Thymus (tissue), 11 donors: ENCODE measurements around the gene ARL14. TPM values are rescaled to one million over a fixed set of nuclear protein-coding genes. Genes with fewer than 3 reads are reported as not detected.
"Not testable (repeated sequence)": the region's sequence is repeated elsewhere in the genome, so short reads cannot be mapped to it uniquely, and the experiment has no call there.

Source experiments
- DNase-seq, 9 donors: peaks; one replicate each; pipeline ENCODE4 v3.0.0-alpha.2; 2013; ENCODE audit warnings: low spot score in 9 of 9, low read depth in 6 of 9, missing footprints in 1 of 9
- H3K27ac ChIP-seq, 2 donors: one replicate each; pipeline ENCODE4 v1.5.1; 2013; ENCODE audit warnings: control low read depth in 1 of 2, low read depth in 1 of 2, low read length in 1 of 2, mild to moderate bottlenecking in 1 of 2, moderate library complexity in 1 of 2
- H3K27me3 ChIP-seq, 2 donors: one replicate each; pipeline ENCODE4 v1.5.1; 2013; ENCODE audit warnings: low read length in 1 of 2; ENCODE audit not compliant: control insufficient read depth in 2 of 2, insufficient read depth in 1 of 2
- H3K36me3 ChIP-seq, 2 donors: one replicate each; pipeline ENCODE4 v1.5.1; 2013; ENCODE audit warnings: low read length in 1 of 2, mild to moderate bottlenecking in 1 of 2, moderate library complexity in 1 of 2; ENCODE audit not compliant: control insufficient read depth in 2 of 2, insufficient read depth in 2 of 2
- H3K4me1 ChIP-seq, 2 donors: one replicate each; pipeline ENCODE4 v1.5.1; 2013; ENCODE audit warnings: low read length in 2 of 2; ENCODE audit not compliant: control insufficient read depth in 2 of 2, insufficient read depth in 2 of 2
- H3K4me3 ChIP-seq, 2 donors: one replicate each; pipeline ENCODE4 v1.5.1; 2013; ENCODE audit warnings: low read length in 2 of 2, control low read depth in 1 of 2, mild to moderate bottlenecking in 1 of 2
- H3K9me3 ChIP-seq, 2 donors: one replicate each; pipeline ENCODE4 v1.5.1; 2013; ENCODE audit warnings: low read length in 1 of 2, mild to moderate bottlenecking in 1 of 2; ENCODE audit not compliant: control insufficient read depth in 2 of 2, insufficient read depth in 1 of 2
- WGBS: extraction: QIAGEN DNeasy Blood & Tissue Kit; methylation state at CpG from one replicate; pipeline ENCODE4 v1.1.7; 2013; 5-methylcytosine and 5-hydroxymethylcytosine counted together
- polyA plus RNA-seq: library from polyadenylated mRNA; stranded (reverse); fragments of 200-250 nt; gene quantifications from one replicate; pipeline ENCODE4 v1.2.3, GENCODE V29; 2013
- total RNA-seq: library from RNA; stranded (reverse); fragments of 120-200 nt; gene quantifications from one replicate; pipeline ENCODE4 v1.2.4, GENCODE V29; 2013
- donor health status: healthy.

The ARL14 gene
- total and polyA plus RNA-seq, 2 donors: 1.1 to 4.8 TPM

DNA sequence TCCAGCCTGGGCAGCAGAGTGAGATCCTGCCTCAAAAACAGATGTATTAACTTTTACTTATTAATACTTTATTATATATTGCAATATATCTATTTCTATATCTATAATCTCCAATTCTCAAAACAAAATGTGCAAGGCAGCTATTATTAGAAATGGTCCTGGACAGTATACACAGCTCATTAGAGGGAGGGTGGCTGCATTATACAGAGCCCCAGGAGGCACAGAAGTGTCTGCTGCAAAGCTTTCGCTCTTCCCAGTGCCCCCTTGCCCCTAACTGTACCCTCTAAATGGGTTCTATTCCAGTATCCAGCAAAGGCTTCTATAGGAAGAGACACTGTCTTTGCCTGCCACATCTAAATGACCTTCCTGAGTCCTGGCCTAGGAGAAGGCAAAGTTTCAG lies 24.5 kb downstream of the ARL14 start:
- H3K27ac ChIP-seq: no peak overlapping the region
- no peaks in the 10 kb centered on the region for H3K9me3 ChIP-seq
- H3K36me3 ChIP-seq: no peaks in the 10 kb centered on the region
- no peak overlapping the region for H3K4me3 ChIP-seq
- H3K4me1 ChIP-seq: no peaks in the 10 kb centered on the region
- WGBS: 94% methylated on average over 1 of the region's 1 CpG
- H3K27me3 ChIP-seq: no peaks in the 10 kb centered on the region
- DNase-seq: no peak

DNA sequence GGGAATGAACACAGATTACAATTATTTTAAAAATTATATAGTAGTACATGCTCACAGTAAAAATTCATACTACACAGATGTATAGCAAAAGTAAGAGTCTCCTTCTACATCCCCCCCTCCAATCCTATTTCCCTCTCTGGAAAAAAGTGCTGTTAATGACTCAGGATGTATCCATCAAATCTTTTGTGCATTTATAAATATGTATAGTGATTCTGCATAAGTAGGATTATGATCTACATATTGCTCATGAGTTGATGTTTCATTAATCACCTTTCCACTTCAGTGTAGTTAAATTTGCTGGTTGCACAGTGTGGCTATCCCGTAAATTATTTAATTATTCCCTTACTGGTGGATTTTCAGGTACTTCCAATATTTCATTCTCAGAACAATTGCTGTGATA lies 25.3 kb downstream of the ARL14 start:
- H3K27ac ChIP-seq: no peak overlapping the region
- H3K9me3 ChIP-seq: no peaks in the 10 kb centered on the region
- H3K4me3 ChIP-seq: no peak overlapping the region
- no peak for DNase-seq
- H3K36me3 ChIP-seq: no peaks in the 10 kb centered on the region
- no peaks in the 10 kb centered on the region for H3K27me3 ChIP-seq
- WGBS: 98% methylated on average over 1 of the region's 1 CpG
- H3K4me1 ChIP-seq: no peaks in the 10 kb centered on the region

DNA sequence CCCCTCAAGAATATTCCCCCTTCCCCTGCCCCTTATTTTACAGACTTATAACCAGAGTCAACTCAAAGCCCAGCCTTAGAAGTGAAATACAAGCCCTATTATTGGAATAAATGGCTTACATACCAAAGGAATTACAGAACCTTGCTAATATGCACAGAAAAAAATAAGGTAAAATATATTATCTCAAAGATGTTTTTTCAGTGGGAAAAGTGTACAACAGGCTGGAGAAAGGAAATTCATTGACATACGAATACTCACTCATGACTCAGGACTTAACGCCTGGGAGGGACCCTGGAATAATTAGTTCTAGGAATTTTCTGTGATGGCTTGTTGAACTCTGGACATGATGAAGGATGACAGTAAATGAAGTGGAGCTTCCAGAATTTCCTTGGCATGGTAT lies 27.0 kb downstream of the ARL14 start:
- WGBS: 93% methylated on average over 2 of the region's 2 CpGs
- H3K27me3 ChIP-seq: no peaks in the 10 kb centered on the region
- DNase-seq: no peak
- no peak overlapping the region for H3K4me3 ChIP-seq
- no peaks in the 10 kb centered on the region for H3K4me1 ChIP-seq
- H3K9me3 ChIP-seq: no peaks in the 10 kb centered on the region
- H3K27ac ChIP-seq: no peak overlapping the region
- no peaks in the 10 kb centered on the region for H3K36me3 ChIP-seq

DNA sequence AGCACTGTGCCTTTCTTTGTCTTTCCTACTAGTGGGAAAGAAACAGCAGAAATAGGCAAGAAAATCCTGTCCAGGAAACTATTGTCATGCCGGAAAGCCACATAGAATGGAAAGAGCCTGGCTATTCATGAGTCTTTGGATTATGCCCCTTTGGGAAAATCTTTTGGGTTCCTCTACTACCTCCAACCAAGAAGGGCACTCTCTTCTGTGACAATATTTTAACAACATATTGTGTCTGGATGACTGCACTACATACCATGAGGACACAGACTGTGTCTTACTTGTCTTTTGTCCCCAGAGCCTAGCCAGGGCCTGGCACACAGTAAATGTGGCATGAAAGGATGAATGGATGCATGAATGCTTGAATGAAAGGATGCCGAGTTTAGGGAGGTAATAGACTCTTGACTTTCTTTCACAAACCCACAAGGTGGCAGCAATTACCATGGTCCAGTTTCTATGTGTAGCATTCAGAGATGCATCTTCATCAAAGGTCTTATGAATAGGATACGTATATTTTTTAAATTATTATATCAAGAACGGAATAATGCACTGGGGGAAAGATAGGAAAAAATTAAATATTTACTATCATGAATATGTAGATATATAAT lies 30.3 kb downstream of the ARL14 start:
- Histone ChIP-seq H3K9me3 (no peaks in the 10 kb centered on the region), H3K27ac (no peak overlapping the region), H3K27me3 (peaks cover 0 to 3% of the 10 kb centered on the region in 2 donors), H3K36me3 (no peaks in the 10 kb centered on the region), H3K4me1 (no peaks in the 10 kb centered on the region), H3K4me3 (no peak overlapping the region)
- 39% methylated on average over 4 of the region's 4 CpGs for whole genome bisulfite sequencing
- DNase-seq: peak; percentile 32 to 71 (median 45)

DNA sequence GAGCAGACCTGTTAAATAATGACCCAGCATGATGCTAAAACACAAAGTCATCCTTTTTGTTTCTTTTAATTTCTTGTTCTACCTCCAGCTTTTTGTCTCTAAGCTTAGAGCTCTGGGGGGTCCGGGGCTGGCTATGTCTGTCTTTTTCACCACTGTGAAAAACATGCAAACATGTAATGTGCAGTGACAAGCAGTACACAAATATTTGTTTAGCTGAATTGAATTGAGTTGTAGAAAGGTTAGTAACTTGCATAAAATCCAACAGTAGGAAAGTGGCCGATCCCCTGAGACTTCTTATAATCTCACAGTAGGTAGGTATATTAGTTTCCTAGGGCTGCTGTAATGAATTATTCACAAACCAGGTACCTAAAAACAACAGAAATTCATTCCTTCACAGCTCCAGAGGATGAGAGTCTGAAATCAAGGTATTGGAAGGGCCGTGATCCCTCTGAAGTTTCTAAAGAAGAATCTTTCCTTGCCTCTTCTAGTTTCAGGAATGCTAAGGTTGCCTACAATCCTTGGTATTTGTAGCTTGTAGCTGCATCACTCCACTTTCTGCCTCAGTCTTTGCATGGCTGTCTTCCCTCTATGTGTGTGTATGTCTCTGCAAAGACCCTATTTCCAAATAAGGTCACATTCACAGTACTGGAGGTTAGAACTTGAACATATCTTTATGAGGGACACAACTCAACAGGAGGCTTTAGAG lies 32.7 kb downstream of the ARL14 start:
- no peaks in the 10 kb centered on the region for H3K4me1 ChIP-seq
- H3K27ac ChIP-seq: no peak overlapping the region
- no peak overlapping the region for H3K4me3 ChIP-seq
- peaks cover 0 to 3% of the 10 kb centered on the region in 2 donors for H3K27me3 ChIP-seq
- no peak for DNase-seq
- 96% methylated on average over 3 of the region's 3 CpGs for WGBS
- no peaks in the 10 kb centered on the region for H3K36me3 ChIP-seq
- no peaks in the 10 kb centered on the region for H3K9me3 ChIP-seq

DNA sequence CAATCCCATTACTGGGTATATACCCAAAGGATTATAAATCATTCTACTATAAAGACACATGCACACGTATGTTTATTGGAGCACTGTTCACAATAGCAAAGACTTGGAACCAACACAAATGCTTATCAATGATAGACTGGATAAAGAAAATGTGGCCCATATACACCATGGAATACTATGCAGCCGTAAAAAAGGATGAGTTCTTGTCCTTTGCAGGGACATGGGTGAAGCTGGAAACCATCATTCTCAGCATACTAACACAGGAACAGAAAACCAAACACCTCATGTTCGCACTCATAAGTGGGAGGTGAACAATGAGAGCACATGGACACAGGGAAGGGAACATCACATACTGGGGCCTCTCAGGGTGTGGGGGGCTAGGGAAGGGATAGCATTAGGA lies 36.2 kb downstream of the ARL14 start:
- WGBS: 99% methylated on average over 3 of the region's 3 CpGs
- not testable (repeated sequence) for DNase-seq, H3K36me3 ChIP-seq, H3K4me3 ChIP-seq, H3K4me1 ChIP-seq, H3K27ac ChIP-seq, H3K9me3 ChIP-seq, H3K27me3 ChIP-seq

DNA sequence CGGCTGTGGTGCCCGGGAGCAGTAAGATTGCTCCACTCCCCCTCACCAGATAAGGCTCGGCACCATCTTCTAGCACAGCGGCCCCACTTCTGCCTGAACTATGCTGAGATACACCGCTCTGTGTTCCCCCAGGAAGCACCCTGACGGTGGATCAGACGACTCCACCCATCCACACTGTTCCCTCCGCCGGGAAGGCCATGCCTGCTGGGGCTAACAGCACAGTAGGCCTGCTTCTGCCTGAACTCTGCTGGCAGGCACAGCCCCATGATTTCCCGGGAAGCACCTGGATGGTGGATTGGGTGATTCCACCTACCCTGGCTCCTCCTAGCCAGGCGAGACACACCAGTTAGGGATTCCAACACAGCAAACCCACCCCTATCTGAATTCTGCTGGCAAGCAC lies 42.8 kb downstream of the ARL14 start:
- H3K4me1 ChIP-seq: no peaks in the 10 kb centered on the region
- WGBS: 97% methylated on average over 11 of the region's 11 CpGs
- no peak for DNase-seq

DNA sequence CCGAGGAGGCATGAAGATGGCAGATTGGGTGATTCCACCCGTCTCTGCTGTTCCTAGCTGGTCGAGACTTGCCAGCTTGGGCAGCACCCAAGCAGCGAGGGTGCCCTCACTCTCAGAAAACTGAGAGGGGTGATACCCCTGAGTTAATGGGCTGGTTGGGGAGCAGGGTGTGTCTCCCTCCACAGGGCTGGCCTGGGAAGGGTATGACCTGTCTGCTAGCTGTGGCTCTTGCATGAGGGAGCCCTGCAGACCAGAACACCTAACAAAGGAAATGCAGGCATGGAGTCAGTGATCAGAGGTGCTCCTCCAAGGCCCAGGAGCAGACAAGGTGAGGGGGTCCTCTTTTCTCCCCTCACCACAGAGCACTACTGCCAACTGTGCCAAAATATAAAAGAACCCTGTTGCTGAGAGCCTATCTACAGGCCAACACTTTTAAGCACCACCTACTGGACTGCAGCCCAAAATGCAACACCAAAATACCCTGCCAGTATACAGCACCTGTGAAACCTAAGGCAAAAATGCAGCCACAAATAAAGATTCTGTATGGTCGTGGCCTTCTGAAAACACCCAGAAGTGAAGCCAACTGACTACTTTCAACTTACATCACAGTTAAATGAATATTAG lies 43.3 kb downstream of the ARL14 start:
- Histone ChIP-seq H3K4me3 (no peak overlapping the region), H3K27ac (no peak overlapping the region), H3K4me1 (no peaks in the 10 kb centered on the region), H3K9me3 (no peaks in the 10 kb centered on the region), H3K27me3 (no peaks in the 10 kb centered on the region), H3K36me3 (no peaks in the 10 kb centered on the region)
- DNase-seq: no peak
- WGBS: 95% methylated on average over 5 of the region's 5 CpGs

More for the DNA sequence above, 42.8 kb downstream of the ARL14 start:
- no peak overlapping the region for H3K27ac ChIP-seq
- H3K9me3 ChIP-seq: no peaks in the 10 kb centered on the region
- no peak overlapping the region for H3K4me3 ChIP-seq
- H3K36me3 ChIP-seq: no peaks in the 10 kb centered on the region
- no peaks in the 10 kb centered on the region for H3K27me3 ChIP-seq

DNA sequence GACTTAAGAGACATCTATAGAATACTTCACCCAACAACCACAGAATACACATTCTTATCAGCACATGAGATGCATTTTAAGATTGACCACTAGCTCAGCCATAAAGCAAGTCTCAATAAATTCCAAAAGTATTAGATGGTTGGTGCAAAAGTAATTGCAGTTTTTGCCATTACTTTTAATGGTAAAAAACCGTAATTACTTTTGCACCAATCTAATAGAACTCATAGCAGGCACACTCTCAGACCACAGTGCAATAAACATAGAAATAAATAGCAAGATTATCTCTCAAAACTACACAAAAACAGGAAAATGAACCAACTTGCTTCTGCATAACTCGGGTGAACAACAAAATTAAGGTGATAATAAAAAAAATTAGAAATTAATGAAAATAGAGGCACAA lies 45.4 kb downstream of the ARL14 start:
- no peak for DNase-seq
- H3K27me3 ChIP-seq: no peaks in the 10 kb centered on the region
- no peak overlapping the region for H3K4me3 ChIP-seq
- no peaks in the 10 kb centered on the region for H3K4me1 ChIP-seq
- no peaks in the 10 kb centered on the region for H3K9me3 ChIP-seq
- no peaks in the 10 kb centered on the region for H3K36me3 ChIP-seq
- H3K27ac ChIP-seq: no peak overlapping the region
- WGBS: 91% methylated on average over 2 of the region's 2 CpGs
